Loucy (cell line): ENCODE results near the gene BZW2.

ENCODE experiments used
- H2AFZ ChIP-seq: fragments of 200-600 bp; sonication (generic); 2 replicates; pipeline ENCODE4 v1.6.0; 2016; ENCODE audit warnings: antibody characterized with exemption, mild to moderate bottlenecking, low read length, moderate library complexity
- H3F3A ChIP-seq: fragments of 200-600 bp; 2 replicates; pipeline ENCODE4 v1.6.0; 2016; ENCODE audit warnings: antibody characterized with exemption, low read depth, mild to moderate bottlenecking
- H3K27me3 ChIP-seq: fragments of 200-600 bp; sonication (generic); 2 replicates; pipeline ENCODE4 v1.6.1; 2014; ENCODE audit warnings: low read length, mild to moderate bottlenecking; ENCODE audit not compliant: insufficient read depth, poor library complexity, severe bottlenecking
- H3K36me3 ChIP-seq: fragments of 200-600 bp; sonication (generic); 2 replicates; pipeline ENCODE4 v1.6.1; 2016; ENCODE audit warnings: low read length; ENCODE audit not compliant: insufficient read depth
- H3K4me1 ChIP-seq: fragments of 200-600 bp; sonication (generic); 2 replicates; pipeline ENCODE4 v1.5.1; 2014; ENCODE audit warnings: low read length, mild to moderate bottlenecking; ENCODE audit not compliant: insufficient read depth, poor library complexity, severe bottlenecking
- H3K4me2 ChIP-seq: fragments of 200-600 bp; sonication (generic); 2 replicates; pipeline ENCODE4 v1.6.0; 2014; ENCODE audit warnings: antibody characterized with exemption, low read length, low read depth, mild to moderate bottlenecking; ENCODE audit not compliant: poor library complexity, severe bottlenecking
- H3K4me3 ChIP-seq: fragments of 200-600 bp; sonication (generic); 2 replicates; pipeline ENCODE4 v1.5.1; 2014; ENCODE audit warnings: low read length, mild to moderate bottlenecking, mixed read lengths; ENCODE audit not compliant: poor library complexity, severe bottlenecking
- H3K79me2 ChIP-seq: fragments of 200-600 bp; sonication (generic); 2 replicates; pipeline ENCODE4 v1.6.1; 2014; ENCODE audit warnings: low read length; ENCODE audit not compliant: insufficient read depth
- H3K9ac ChIP-seq: fragments of 200-600 bp; sonication (generic); 2 replicates; pipeline ENCODE4 v1.6.0; 2014; ENCODE audit warnings: mild to moderate bottlenecking, low read depth, low read length, moderate library complexity; ENCODE audit not compliant: poor library complexity, severe bottlenecking
- H3K9me2 ChIP-seq: fragments of 200-600 bp; sonication (generic); replicated peaks from 2 replicates; pipeline ENCODE4 v1.6.1; 2016; ENCODE audit warnings: low read depth, low read length, mixed read lengths
- H3K9me3 ChIP-seq: fragments of 200-600 bp; sonication (generic); 2 replicates; pipeline ENCODE4 v1.6.1; 2014; ENCODE audit warnings: mild to moderate bottlenecking, antibody characterized with exemption, low read length, low read depth; ENCODE audit not compliant: insufficient read depth
- H4K20me1 ChIP-seq: fragments of 200-600 bp; sonication (generic); 2 replicates; pipeline ENCODE4 v1.6.0; 2014; ENCODE audit warnings: antibody characterized with exemption, low read length, mild to moderate bottlenecking; ENCODE audit not compliant: insufficient read depth, poor library complexity, severe bottlenecking
- EZH2phosphoT487 ChIP-seq: fragments of 200-600 bp; IDR thresholded peaks from 2 replicates; pipeline ENCODE4 v1.6.1; 2018; ENCODE audit warnings: antibody characterized with exemption, mild to moderate bottlenecking, moderate library complexity, borderline replicate concordance
- TF ChIP-seq, protein P1 (sequence below): fragments of 200-600 bp; sonication (generic); conservative IDR thresholded peaks from 2 replicates; pipeline ENCODE4 v1.5.1; 2014; ENCODE audit warnings: mild to moderate bottlenecking, antibody characterized with exemption, low read length

BZW2 gene

DNA sequence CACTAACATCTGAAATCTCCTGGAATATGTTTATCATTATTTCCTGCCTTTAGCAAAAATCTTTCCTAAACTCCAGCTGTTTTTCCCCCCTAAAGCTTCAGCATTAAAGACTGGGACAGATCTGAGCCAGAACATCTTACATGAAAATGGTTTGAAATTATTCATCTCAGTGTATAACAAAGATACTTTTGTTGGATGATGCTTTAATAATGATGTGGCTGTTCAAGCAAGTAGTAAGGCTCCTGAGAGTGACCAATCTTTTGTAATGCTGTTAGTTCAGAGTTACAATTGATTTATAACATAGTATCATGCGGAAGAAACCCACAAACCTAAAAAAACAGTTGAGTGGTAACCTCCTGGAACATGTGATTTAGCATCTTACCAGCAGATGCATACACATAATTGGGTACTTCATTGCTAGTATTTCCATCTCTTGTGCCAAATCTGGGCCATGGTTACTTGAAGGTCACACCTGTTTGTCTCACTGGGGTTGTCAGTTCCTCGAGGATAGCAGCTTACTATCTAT, 1.5 kb downstream of the BZW2 start:
- H3K9me2 ChIP-seq = no peaks in the 10 kb centered on the region
- no peaks in the 10 kb centered on the region for H3F3A ChIP-seq
- H2AFZ ChIP-seq = no peak overlapping the region
- H3K9ac ChIP-seq = peak overlapping the region; percentile 85
- H4K20me1 ChIP-seq = peaks cover 68% of the 10 kb centered on the region
- no peaks in the 10 kb centered on the region for H3K27me3 ChIP-seq
- TF ChIP-seq, protein P1, sequence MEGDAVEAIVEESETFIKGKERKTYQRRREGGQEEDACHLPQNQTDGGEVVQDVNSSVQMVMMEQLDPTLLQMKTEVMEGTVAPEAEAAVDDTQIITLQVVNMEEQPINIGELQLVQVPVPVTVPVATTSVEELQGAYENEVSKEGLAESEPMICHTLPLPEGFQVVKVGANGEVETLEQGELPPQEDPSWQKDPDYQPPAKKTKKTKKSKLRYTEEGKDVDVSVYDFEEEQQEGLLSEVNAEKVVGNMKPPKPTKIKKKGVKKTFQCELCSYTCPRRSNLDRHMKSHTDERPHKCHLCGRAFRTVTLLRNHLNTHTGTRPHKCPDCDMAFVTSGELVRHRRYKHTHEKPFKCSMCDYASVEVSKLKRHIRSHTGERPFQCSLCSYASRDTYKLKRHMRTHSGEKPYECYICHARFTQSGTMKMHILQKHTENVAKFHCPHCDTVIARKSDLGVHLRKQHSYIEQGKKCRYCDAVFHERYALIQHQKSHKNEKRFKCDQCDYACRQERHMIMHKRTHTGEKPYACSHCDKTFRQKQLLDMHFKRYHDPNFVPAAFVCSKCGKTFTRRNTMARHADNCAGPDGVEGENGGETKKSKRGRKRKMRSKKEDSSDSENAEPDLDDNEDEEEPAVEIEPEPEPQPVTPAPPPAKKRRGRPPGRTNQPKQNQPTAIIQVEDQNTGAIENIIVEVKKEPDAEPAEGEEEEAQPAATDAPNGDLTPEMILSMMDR = no peak
- TF ChIP-seq EZH2phosphoT487 = no peak
- peaks cover 77% of the 10 kb centered on the region for H3K4me1 ChIP-seq
- peak overlapping the region; percentile 82 for H3K4me2 ChIP-seq
- no peaks in the 10 kb centered on the region for H3K9me3 ChIP-seq
- H3K79me2 ChIP-seq = peaks cover 88% of the 10 kb centered on the region
- peak overlapping the region; percentile 84 for H3K4me3 ChIP-seq
- H3K36me3 ChIP-seq = no peaks in the 10 kb centered on the region

DNA sequence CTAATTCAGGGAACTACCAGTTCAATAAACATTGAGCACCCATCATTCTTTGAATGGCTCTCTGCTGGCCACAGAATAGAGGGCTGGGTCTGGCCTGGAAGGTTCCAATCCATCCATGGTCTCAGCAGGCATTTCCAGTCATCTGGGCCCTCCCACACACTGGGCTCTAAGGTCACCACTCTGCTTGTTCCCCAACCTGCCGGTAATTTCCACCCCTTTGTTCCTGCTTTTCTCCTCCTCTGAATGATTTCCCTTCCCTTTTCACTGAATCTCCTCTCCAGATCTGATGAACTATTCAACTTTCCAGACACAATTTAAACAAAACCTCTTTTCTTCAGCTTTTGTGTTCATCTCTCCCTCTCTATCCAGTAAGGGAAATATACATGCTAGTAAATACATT, 2.6 kb downstream of the BZW2 start:
- peaks cover 88% of the 10 kb centered on the region for H3K79me2 ChIP-seq
- H3K4me1 ChIP-seq = peaks cover 72% of the 10 kb centered on the region
- H3K9me3 ChIP-seq = no peaks in the 10 kb centered on the region
- no peaks in the 10 kb centered on the region for H3F3A ChIP-seq
- peak overlapping the region; percentile 82 for H3K4me2 ChIP-seq
- H3K36me3 ChIP-seq = no peaks in the 10 kb centered on the region
- TF ChIP-seq EZH2phosphoT487 = no peak
- TF ChIP-seq, protein P1 = no peak
- H4K20me1 ChIP-seq = peaks cover 68% of the 10 kb centered on the region
- H2AFZ ChIP-seq = no peak overlapping the region
- no peaks in the 10 kb centered on the region for H3K27me3 ChIP-seq
- H3K4me3 ChIP-seq = peak overlapping the region; percentile 84
- H3K9ac ChIP-seq = peak overlapping the region; percentile 9
- H3K9me2 ChIP-seq = no peaks in the 10 kb centered on the region

DNA sequence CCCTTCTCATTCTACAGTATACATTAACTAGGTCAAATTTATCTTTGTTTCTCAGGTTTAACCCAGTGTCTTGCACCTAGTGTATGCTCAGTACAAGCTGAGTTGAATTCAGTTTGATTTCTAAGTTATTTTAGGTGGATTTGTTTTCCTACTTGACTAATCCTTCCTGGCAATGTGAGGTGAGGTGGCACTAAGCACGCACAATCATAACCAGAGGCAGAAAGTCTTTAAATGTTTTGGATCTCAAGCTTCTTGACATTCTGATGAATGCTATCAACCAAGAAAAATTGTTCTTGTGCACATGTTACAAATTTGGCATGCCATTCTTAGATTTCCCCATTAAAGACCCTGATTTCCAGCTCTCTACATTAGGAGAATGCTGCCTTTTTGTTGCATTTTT, 3.2 kb downstream of the BZW2 start:
- H3F3A ChIP-seq = no peaks in the 10 kb centered on the region
- H3K9ac ChIP-seq = peak overlapping the region; percentile 9
- H3K4me3 ChIP-seq = peak overlapping the region; percentile 84
- H3K9me3 ChIP-seq = no peaks in the 10 kb centered on the region
- H3K36me3 ChIP-seq = no peaks in the 10 kb centered on the region
- peaks cover 65% of the 10 kb centered on the region for H3K4me1 ChIP-seq
- H2AFZ ChIP-seq = no peak overlapping the region
- no peaks in the 10 kb centered on the region for H3K27me3 ChIP-seq
- no peaks in the 10 kb centered on the region for H3K9me2 ChIP-seq
- peak overlapping the region; percentile 82 for H3K4me2 ChIP-seq
- H3K79me2 ChIP-seq = peaks cover 86% of the 10 kb centered on the region
- H4K20me1 ChIP-seq = peaks cover 71% of the 10 kb centered on the region
- TF ChIP-seq, protein P1 = no peak
- no peak for TF ChIP-seq EZH2phosphoT487
